ENCODE results near the gene CACTIN.

Gene CACTIN

DNA sequence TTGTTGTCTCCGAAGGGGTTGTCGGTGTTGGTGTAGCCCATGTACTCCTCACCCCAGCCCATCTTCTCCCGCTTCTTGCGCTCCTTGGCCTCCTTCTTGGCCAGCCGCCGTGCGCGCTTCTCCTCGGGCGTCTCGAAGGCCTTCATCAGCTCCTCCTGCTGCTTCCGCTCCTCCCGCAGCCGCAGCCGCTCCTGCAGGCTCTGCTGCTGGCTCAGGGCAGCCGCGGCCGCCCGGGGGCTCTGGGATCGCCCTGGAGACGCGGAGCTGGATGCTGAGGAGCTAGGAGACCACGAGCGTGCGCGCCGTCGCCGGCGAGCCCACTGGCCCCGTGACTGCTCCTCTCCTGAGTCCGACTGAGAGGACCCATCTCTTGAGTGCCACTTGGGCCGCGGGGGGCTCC lies 2.9 kb downstream of the CACTIN start:
- DNase-seq: no peak

DNA sequence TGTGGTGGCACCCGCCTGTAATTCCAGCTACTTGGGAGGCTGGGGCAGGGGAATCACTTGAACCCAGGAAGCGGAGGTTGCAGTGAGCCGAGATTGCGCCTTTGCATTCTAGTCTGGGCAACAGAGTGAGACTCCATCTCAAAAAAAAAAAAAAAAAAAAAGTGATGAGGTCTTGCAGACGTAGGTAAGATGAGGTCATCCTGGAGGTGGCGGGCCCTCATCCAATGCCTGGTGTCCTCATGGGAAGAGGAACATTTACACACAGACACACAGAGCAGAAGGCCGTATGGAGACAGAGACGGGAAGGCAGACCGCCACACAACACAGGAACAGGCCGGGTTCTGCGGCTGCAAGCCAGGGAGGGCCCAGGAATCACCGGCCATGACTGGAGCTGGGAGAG lies 4.4 kb downstream of the CACTIN start:
- DNase-seq: no peak

DNA sequence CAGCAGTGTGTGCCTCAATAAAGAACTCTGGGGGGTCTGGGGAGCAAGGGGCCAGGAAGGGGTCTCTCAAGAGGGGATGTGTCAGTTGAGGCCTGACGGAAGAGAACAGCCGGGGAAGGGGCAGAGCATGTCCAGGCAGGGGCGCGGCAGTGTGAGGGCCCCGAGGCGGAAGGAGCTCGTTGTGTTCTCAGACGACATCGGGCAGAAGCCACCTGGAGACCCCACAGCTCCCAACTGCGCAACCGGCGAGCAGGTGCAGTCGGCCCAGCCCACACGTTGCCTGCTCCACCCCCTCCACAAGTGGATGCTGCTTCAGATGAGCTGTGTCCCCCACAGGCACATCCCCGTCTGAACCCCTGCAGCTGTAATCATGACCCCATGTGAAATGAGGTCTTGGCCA lies 4.9 kb downstream of the CACTIN start:
- DNase-seq: no peak

DNA sequence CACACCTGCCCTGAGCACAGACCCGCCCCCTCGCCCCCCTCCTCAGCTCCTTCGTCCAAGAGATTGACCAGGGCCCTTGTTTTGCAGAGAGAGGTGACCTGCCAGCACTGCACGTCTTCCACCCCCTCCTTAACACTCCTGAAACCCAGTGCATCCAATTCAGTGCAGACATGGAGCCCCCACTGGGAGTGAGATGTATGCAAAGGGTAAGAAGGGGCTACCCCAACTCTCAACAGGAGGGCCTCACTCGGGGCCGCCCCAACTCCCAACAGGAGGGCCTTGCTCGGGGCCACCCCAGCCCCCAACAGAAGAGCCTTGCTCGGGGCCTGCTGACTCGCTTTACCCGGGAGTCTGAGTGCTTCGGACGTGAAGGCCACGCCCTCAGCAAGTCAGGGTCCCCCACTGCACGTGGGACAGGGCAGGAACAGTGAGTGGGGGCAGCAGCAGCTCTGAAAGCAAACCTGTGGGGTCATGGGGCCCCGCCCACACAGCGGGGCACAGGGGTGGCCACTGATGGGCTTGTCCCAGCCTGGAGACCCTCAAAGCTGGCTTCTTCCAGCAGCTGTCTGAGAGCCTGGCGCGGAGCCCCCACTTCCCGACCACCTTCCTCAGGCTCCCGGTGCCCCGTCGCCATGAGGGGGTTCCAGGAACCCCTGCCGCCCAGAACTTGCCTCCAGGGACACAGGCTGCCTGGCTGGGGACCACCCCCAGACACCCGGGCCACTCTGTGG lies 5.6 kb downstream of the CACTIN start:
- DNase-seq: no peak

DNA sequence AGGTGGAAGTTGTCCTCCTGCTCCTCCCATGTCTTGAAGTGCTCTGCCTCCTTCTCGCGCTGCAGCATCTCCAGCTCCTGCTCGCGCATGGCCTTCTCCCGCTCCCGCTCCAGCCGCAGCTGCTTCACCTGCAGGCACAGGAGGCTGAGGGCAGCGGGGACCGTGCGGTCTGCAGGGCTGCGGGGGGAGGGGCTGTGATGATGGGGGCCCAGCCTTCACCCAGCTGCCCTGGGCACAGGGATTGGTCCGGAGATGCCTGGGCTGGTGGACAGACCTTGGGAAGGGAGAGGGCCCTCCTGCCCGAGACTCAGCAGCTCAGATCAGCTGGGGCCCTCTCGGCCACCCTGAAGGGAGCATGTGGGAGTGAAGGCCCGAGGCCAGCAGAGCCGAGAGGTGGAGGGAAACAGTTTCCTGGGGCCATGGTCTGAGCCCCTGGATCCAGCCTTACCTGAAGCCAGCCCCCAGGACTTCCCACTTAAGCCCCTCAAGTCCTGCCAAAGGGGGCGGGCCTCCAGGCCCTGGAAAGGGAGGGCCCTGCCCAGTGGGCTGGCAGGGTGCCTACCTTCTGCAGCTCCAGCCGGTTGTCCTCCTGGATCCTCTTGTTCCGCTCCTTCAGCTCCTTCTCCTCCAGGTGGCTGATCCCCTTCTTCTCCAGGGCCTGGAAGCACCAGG lies 6.3 kb downstream of the CACTIN start:
- DNase-seq: no peak

DNA sequence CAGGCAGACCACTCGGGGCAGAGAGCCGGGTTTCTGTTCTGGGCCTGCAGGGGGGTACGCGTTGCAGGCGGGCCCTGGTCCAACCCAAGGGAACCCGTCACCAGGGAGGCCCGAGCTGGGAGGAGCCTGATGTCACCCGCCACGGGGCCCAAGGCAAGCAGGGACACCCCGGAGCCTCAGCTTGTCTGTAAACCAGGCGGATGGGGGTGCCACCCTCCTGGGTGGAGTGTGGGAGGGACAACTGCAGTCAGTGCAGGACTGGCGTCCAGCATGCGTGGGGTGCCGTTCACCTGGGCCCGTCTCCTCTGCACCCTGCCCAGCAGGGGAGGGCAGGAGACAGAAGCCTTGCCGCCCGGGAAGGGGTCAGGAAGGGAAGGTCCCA lies 7.0 kb downstream of the CACTIN start:
- DNase-seq: no peak

DNA sequence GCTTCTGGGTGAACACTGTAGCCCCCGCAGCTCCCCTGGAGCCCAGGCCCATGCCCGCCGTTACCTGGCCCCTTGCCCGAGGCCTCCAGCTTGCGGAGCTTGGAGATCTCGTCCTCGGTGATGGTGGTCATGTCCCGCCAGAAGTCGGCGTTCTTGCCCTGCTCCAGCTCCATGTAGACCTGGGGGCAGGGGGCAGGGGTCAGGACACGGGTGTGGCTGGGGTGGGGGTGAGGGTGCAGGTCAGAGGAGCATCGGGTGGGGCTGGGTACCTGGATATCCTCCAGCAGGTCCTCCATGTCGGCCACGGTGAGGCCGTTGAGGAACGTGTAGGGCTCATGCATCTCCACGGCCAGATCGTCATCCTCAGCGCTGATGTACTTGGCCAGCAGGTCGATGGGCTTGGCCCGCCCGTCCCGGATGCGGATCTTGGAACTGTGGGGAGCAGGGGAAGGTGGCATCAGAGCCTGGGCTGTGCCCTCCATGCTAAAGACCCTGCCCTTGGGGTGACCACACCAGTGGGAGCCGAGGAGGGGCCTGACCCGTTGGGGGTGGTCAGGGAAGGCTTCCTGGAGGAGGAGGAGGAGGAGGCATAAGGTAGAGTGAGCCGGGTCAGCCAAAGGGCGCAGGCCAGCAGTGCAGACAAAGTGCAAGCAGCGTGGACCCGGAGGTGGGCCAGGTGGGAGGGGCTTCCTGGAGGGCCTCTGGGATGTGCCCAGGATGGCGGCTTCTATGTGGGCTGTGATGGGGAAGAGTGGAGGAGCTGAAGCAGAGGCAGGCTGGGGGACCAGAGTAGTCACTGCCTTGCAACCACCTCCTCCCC lies 7.6 kb downstream of the CACTIN start:
- DNase-seq: no peak

DNA sequence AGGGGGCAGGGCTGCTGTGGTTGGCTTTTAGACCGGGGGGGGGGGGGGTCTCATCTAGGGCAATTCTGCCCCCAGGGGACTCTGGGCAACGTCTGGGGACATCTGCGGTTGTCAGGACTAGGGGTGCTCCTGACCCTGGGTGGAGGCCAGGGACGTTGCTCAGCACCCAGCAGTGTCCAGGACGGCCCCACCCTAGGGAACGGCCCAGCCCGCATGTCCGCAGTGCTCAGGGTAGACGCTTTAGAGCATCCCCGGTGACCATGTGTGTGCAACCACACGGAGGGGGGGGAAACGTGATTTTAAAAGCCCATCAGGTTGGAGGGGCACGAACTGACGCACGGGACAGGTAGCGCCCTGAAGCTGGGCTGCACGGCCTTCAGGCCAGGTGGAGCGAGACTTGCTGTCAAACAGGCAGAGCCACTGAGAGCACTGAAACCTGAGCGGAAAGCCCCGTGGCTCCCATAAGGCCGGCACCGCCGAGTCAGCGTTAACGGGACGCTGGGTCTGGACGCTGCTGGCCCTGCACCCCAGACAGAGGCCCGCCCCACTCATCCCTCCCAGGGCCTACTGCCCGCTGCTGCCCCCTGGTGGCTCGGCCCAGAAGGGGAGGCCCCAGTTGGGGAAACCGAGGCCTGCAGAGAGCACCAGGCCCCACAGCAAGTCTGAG lies 8.3 kb downstream of the CACTIN start:
- DNase-seq: no peak

DNA sequence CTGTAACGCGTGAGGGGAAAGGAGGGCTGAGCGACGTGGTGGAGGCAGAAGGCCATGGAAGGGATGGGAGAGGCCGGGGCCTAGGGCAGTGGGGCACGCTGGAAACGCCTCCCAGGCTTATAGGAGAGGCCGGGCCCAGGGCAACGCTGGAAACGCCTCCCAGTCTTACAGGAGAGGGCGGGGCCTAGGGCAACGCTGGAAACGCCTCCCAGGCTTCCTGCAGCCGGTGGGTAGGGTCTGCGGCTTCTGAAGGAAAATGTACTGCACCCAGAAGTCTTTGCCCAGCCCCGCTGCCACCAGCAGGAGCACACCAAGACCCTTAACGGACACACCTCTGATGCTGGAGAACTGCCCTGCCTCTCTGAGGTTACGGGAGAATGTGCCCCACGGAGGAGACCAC lies 9.1 kb downstream of the CACTIN start:
- DNase-seq: no peak

DNA sequence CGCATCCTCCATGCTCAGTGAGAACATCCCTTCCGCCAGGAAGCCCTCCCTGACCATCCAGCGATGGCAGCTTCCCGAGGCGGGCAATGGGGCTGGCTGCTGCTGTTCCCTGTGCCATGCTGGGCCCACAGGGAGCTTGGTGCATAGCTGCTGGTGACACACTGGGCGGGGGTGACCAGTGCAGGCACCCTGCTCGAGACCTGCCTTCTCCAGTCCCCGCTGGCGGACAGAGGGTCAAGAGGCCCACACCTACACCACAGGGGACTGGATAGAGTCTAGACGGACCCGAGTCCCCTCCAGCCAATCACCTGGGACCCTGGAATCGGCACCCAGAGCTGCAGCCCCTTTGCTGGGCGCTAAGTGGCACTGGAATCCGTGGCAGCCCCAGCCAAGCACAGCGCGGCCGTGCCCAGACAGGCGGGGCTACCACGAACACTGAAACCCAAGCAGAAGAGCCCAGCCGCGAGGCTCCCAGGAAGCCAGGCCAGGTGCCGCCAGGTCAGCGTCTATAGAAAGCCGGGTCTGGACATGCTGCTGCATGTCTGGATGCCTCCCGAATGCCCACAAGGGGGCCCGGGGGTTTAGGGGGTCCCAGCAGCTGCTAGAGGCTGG lies 11.0 kb downstream of the CACTIN start:
- no peak for DNase-seq

DNA sequence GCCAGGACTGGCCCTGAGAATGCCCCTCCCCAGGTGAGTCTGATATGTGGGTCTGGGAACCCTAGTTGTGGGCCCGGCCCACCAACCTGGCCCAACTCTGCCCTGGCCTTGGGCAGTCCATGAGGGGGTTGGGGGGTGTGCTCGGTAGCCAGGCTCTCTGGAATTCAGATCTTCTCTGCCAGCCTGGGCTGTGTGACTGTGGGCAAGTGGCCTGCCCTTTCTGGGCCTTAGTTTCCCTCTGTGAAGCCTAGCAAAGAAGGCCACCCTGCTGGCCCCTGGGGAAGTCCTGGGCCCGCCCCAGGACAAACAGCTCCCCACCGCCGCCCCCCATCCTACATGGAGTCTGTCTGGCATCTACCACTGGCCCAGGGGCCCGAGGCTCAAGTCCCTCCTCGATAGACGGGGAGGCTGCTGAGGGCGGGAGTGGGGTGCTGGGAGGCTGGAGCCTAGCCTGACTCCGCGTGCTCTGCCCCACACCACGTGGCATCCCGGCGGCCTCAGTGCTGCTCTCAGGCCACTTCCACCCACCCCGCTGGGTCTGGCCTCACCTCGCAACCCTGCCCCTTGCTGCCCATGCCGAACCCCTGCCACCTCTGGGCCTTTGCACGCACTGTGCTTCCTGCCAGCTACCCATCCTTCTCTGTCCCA lies 11.6 kb downstream of the CACTIN start:
- no peak for DNase-seq

DNA sequence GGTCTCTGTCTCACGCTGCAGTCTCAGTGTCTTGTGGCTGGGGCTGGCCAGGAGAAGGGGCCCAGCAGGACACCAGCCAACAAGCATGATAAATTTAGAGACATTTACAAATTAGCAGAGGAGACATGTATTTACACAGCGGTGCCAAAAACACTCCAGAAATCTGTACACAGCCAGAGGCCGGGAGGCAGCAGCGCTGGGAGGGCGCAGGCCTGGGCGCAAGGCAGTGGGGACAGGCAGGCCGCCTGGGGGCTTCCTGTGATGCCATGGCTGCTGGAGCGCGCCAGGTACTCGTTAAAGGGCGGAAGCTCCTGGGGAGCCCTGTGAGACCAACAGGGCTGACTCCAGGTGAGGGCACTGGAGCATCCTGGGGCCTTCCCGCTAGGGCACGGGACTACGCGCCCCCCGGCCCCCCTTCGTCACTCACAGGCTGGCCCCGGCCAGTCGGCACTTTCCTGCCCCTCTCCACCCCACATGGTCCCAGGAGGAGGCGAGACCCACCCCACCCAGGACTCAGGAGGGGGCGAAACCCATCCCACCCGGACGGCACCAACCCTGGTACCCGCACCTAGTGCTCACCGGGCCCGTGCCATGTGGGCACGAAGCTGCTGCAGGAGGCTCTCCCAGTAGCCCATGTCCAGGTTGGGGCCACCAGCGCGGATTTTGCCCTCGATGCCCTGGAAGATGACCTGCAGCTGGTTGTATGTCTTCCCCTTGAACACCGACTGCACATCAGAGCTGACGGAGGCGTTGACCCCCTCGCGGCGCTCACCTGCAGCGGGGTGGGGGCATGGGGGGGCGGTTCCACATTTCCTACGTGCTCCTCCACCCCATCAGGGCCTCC lies 12.6 kb downstream of the CACTIN start:
- DNase-seq: no peak

DNA sequence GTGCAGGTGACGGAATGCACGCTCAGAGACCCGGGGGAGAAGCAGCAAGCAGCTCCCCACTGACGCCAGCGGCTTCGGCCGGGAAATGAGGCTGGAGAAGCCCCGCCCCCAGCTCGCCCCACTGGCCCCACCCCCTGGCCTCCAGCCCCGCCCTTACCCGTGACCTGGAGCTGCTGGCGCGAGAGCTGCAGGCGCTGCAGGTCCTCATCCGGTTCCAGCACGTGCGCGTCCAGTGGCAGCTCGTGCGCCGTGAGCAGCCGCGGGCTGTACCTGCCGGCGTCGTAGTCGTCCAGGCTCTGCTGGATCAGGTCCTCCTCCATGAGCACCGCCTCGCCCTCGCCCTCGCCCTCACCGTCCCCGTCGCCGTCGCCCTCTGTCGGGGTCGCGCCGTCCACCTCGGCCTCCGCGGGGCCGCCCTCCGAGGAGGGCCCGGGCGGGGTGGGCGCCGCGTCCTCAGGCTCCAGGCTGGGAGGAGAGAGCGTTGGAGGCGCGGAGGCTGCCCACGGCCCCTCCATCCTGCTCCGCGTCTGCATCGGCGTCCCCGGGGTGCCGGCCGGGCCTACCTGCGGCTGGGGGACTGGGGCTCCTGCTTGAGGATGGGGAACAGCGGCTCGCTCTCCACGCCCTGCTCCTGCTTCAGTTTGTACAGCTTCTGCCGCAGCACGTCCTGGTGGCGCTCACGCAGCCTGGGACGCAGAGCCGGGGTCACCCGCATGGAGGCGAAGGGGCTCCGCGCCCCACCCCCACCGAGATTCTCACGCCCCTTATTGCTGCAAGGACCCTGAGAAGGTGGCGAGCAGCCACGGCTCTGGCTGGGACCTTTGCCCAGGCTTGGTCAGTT lies 13.5 kb downstream of the CACTIN start:
- DNase-seq: no peak

DNA sequence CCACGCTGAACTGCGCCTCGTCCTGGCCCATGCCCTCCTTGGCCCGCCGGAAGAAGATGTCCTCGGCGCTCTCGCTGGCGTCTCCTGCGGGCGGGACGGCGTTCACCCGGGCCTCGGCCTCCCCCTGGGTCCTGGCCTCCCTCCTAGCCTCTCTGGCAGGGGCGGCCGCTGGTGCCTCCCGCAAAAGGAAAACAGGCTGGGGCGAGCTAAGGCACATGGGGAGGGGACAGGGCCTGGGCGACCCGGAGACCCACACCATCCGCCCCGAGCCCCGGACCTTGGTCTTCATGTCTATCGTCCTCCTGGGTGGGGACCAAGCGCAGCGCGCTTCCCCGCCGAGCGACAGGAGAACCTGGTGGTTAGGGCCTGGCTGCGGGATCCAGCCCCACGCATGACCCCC lies 14.3 kb downstream of the CACTIN start:
- DNase-seq: no peak

DNA sequence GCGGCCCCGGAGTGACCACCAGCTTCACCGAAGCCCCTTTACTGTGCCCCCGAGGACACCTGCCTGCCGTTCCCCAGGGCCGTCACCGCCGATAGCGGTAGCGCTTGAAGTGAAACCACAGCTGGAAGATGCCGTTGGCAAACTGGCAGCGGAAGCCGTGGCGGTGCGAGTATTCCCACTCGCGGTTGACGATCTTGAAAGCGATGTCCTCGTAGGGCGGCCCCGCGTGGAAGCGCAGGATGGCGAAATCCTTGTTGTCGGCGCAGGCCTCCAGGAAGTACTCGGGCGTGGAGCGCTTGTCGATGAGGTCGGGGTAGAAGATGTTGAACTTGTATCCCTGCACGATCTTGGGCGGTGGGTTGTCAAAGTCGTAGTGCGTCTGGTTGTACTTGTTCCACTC lies 14.7 kb downstream of the CACTIN start:
- DNase-seq: no peak

DNA sequence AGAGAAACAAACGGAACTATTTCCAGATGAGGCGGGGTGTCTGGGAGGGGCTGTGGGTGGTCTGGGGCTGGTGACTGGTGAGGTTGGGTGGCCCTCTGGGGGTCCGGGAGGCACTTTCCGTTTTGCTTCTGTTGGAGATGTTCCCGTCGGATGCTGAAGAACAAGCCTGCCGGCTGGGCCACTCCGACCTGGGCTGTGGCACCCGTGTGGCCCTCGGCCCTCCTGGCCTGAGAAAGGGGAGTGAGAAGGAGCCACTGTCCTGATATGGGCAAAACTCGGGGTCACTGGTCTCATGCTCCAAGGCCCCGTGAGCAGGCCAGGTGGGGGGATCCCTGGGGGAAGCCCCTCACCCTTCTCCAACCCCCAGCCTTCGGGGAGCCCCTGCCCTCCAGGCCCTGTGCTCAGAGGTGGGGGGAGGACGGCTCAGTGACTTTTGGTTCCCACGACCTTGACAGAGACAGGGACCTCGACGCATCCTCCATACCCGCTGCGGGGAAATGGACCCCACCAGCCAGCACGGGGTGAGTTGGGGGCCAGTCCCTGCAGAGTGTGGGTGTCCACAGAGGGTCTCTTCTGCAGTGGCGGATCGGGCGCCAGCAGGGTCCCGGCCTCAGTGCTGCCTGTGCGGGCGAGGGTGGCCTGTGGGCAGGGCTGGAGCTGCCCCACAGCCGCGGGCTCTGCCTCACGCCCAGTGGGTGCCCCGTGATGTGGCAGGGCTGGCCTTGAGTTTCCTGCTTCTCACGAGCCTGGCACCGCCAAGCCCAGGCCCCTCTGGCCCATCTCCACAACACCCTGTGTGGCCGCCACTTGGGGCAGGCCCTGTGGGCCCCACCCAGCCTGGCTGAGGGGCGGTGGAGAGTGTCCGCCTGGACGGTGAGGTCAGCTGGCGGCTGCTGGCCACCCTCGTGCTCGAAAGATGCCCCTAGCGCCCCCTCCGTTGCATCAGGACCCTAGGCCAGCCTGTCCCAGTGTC lies 15.6 kb downstream of the CACTIN start:
- no peak for DNase-seq

DNA sequence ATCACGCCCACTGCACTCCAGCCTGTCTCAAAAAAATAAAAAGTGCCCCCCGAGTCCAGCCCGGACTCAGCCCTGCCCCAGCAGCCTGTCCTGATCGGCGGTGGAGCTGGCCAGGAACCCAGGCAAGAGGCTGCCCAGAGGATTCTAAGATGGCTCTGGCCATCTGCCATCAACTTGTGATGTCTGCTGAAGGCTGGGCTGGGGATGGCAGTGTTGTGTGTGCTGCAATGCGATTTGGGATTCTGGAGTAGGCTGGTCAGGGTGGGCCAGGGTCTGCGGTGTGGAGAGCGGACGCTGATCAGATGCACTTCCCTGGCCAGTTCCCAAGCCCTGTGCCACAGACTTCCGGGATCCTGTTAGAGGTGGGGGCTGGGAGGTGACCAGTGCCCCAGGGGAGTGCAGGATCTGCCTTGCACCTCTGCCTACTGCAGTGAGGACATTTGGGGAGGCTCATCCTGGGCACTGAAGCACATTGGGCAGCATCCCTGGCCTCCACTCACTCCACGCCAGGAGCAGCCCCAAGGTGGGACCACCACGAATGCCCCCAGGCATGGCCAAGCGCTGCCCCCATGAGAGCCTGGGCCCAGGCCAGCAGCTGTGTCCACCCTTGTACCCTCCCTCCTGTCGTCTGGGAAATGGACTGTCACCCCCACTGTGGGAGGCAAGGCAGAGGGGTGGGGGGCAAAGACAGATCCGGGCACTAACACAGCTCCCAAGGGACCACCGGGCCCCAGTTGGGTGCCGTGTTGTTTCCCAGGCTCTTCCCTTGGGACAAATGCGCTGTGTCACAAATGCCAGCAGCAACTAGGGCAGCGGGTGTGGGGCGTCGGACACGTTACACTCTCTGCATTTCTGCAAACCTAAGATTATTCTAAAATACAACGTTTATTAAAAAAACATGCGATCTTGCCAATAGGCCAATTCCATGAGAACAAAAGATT lies 16.5 kb downstream of the CACTIN start:
- DNase-seq: no peak

DNA sequence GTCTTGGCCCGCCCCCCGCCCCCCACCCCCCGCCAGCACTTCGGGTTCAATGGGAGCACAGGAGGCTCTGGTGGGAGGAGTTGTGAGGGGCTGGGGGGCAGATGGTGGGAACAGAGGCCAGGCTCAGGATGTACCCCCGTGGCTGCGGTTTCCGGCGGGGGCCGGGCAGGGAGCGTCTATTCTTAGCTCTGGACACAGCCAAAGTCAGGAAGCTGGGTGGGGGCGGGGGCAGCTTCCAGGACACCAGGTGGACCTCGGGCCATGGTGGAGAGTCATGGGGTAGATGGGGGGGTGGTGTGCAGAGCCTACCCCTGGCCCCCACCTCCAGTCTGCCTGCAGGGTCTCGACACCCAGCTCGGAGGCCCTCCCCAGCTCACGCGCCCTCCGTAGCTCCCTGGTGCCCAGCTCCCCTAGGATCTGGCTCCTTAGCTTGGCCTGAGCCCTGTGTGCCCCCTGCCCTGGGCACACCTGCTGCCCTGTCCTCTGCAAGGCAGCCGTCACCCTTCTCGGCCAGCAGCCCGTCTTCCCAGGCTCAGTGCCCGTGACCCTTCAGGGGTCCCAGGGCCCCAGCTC lies 17.8 kb downstream of the CACTIN start:
- no peak for DNase-seq
